ENCODE measurements around the gene ACKR3. TPM values are rescaled to one million over a fixed set of nuclear protein-coding genes. Genes with fewer than 3 reads are reported as not detected.

ACKR3 gene
- total RNA-seq, result 1 to 10 TPM; 5.4 to 6.4 TPM

DNA sequence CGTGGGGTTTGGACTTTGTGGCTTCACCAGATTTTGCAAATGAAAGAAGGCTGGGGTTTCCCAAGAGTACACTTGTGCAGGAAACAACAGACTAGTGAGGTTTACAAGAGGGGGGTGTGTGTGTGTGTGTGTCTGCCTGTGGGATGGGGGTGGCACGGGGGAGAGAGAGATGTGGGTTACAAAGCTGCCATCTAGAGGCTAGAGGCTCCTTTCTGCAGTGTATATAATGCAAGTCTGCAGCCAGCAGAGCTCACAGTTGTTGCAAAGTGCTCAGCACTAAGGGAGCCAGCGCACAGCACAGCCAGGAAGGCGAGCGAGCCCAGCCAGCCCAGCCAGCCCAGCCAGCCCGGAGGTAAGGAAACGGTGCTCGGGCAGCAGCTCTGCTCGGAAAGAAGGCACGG lies at the start of gene ACKR3:
TSS of gene ACKR3 (plus strand) at position 253 of the 401 bp plus-strand sequence. CDS start 10,641 bp downstream, outside the sequence.
- peaks cover 35% of the 10 kb centered on the region for H3K4me1 Mint-ChIP-seq
- H3K27ac Mint-ChIP-seq, result peak within 1 kb of the TSS; percentile 38
- ChIA-PET CTCF (interaction anchor here (0.7 to 3.1 kb wide), 9 partner anchors 9 to 499 kb away, joined by 3 to 37 read pairs (median 3); no protein-coding TSS in a partner anchor), POLR2A (no interaction called here)
- no peaks in the 10 kb centered on the region for H3K9me3 Mint-ChIP-seq
- H3K4me3 Mint-ChIP-seq, result peak within 1 kb of the TSS; percentile 26
- H3K27me3 Mint-ChIP-seq, result peaks cover 3% of the 10 kb centered on the region
- DNase-seq, result peak; percentile 85
- H3K36me3 Mint-ChIP-seq (ENCODE audit: low read depth), result peaks cover 7% of the 10 kb centered on the region

DNA sequence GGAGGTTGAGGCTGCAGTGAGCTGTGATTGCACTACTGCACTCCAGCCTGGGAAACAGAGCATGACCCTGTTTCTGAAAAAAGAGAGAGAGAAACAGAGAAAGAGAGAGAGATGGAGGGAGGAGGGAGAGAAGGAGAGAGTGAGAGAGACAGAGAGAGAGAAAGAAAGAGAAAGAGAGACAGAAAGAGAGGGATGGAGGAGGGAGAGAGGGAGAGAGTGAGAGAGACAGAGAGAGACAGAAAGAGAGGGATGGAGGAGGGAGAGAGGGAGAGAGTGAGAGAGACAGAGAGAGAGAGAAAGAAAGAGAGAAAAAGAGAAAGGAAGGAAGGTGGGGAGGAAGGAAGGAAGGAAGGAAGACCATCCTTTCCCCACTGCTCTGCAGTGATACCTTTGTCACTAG lies 48.1 kb upstream of the ACKR3 start:
- ChIA-PET POLR2A (no interaction called here), CTCF (no interaction called here)
- DNase-seq, result no peak
- Mint-ChIP-seq H3K4me1 (no peaks in the 10 kb centered on the region), H3K4me3 (no peak overlapping the region), H3K36me3 (ENCODE audit: low read depth) (no peaks in the 10 kb centered on the region), H3K27me3 (peaks cover 33% of the 10 kb centered on the region), H3K27ac (no peak overlapping the region), H3K9me3 (no peaks in the 10 kb centered on the region)

DNA sequence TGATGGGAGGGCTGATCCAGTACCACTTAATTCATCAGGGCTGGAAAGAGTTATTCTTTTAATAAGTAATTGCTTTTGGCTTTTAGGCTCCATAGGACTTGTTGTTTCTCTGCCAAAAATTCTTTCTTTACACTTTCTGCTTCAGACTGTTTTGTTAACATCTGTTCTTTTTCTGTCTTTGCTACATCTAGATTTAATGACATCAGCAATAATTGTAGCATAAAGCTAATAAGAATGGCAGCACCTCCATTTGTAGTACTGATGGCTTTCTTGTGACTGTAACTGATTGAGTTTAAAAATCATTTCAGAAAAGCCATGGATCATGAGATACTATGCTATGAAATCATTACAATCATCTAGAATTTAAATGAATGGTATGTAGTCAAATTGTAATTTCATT lies 46.4 kb upstream of the ACKR3 start:
- H3K4me1 Mint-ChIP-seq, result no peaks in the 10 kb centered on the region
- no peak for DNase-seq
- no peaks in the 10 kb centered on the region for H3K36me3 Mint-ChIP-seq (ENCODE audit: low read depth)
- H3K27ac Mint-ChIP-seq, result no peak overlapping the region
- no peak overlapping the region for H3K4me3 Mint-ChIP-seq
- POLR2A ChIA-PET, result no interaction called here
- H3K9me3 Mint-ChIP-seq, result no peaks in the 10 kb centered on the region
- CTCF ChIA-PET, result interaction anchor here (1.2 to 1.6 kb wide), 2 partner anchors 10 to 25 kb away, joined by 3 to 10 read pairs; no protein-coding TSS in a partner anchor
- peaks cover 31% of the 10 kb centered on the region for H3K27me3 Mint-ChIP-seq

DNA sequence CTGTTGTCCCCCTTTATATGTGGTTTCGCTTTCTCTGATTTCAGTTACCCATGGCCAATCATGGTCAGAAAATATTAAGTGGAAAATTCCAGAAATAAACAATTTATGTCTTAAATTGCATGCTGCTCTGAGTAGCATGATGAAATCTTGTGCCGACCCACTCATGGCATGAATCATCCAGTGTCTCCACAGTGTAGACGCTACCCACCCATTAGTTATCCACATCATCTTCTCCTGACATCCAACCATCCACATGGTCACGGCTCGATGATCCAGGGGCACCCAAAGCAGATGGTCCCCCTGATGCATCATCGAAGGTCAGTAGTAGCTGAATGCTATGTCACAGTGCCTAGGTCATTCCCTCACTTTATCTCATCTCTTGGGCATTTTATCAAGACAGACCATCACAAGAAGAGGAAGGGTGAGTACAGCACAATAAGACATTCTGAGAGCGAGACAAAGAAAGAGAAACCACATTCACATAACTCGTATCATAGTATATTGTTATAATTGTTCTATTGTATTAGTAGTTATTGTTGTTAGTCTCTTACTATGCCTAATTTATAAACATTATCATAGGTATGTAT lies 44.1 kb upstream of the ACKR3 start:
- Mint-ChIP-seq H3K27me3 (peaks cover 22% of the 10 kb centered on the region), H3K4me1 (no peaks in the 10 kb centered on the region), H3K27ac (no peak overlapping the region), H3K4me3 (no peak overlapping the region), H3K9me3 (no peaks in the 10 kb centered on the region), H3K36me3 (ENCODE audit: low read depth) (no peaks in the 10 kb centered on the region)
- no peak for DNase-seq
- POLR2A ChIA-PET, result no interaction called here
- CTCF ChIA-PET, result no interaction called here

DNA sequence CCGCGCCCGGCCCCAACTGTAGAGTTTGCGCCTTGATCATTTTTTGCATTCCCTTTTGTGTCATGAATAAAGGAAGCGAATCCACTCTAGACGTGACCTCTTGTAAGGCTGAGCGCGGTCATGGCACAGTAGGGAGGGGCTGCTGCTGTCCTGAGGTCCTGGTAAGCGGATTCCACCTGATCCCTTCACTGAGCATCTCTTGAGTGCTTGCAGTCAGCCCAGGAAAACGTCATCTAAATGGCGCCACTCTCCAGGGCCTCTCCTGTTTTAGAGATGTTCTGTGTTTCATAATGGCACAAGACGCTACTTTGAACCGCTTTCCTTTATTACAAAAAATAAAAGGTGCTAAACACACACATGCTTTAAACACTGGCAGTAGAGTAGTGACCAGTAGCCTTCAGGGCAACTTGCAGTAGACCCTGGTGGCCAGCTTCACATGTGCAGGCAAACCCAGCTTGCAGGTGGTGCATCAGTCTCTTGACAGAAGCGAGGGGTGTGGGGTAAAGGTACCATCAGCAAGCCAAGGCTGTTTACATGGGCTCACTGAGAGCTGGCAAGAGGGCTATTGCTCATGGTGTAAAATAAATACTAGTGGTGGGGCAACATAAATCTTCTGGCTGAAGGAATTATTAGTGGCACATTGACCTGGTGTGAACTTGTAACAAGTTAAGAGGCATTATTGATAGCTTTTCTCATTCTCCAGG lies 43.0 kb upstream of the ACKR3 start:
- ChIA-PET CTCF (interaction anchor here (1.0 to 1.8 kb wide), 2 partner anchors 8 to 13 kb away, joined by 4 to 7 read pairs; no protein-coding TSS in a partner anchor), POLR2A (no interaction called here)
- Mint-ChIP-seq H3K36me3 (ENCODE audit: low read depth) (no peaks in the 10 kb centered on the region), H3K4me1 (no peaks in the 10 kb centered on the region), H3K27me3 (peaks cover 13% of the 10 kb centered on the region), H3K27ac (no peak overlapping the region), H3K4me3 (no peak overlapping the region), H3K9me3 (no peaks in the 10 kb centered on the region)
- DNase-seq, result no peak

DNA sequence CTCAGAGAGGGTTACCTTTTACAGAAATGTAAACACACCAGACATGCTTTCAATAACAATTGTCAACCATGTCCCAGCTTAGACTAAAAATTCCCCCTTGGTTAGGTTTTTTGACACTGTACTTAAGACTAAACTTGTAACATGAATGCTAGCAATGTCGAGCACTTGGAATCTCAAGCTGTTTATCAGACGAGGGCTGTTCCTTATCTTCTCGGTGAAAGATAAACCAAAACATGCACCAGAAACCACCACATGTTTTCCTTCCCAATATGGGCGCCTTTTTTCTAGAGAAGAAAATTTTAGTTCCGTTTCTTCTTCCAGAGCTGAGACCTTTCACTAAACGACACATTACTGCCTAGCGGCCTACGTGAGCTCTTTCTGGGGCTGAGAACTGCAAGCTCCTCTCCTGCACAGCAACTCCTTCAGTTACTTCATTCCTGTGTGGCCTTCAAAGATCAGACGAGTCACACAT lies 42.4 kb upstream of the ACKR3 start:
- CTCF ChIA-PET, result interaction anchor here (1.0 to 1.8 kb wide), 2 partner anchors 9 to 14 kb away, joined by 4 to 7 read pairs; no protein-coding TSS in a partner anchor
- Mint-ChIP-seq H3K9me3 (no peaks in the 10 kb centered on the region), H3K27ac (no peak overlapping the region), H3K4me1 (peaks cover 5% of the 10 kb centered on the region), H3K27me3 (peaks cover 12% of the 10 kb centered on the region), H3K4me3 (no peak overlapping the region), H3K36me3 (ENCODE audit: low read depth) (no peaks in the 10 kb centered on the region)
- DNase-seq, result no peak
- POLR2A ChIA-PET, result no interaction called here

DNA sequence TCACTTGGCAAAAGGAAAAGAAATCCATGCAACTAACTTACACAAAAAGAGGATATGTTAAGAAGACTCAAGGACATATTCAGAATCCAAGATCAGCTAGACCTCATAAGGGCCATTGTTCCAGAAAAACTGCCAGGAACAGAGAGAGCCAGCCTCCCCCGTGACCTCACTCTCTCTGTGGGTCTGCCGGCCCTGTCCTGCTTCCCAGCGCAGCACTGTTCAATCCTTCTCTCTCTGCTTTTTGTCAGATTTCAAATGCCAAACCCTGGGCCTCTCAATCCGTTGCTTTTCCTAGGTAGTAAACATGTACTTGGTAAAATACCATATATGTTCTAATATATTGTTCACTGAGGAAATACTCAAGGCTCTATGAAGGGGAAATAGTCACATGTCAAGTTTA lies 40.0 kb upstream of the ACKR3 start:
- POLR2A ChIA-PET, result interaction anchor here (0.6 kb wide), 1 partner anchor 1902 kb away, joined by 3 read pairs; no protein-coding TSS in a partner anchor
- H3K4me1 Mint-ChIP-seq, result peaks cover 5% of the 10 kb centered on the region

DNA sequence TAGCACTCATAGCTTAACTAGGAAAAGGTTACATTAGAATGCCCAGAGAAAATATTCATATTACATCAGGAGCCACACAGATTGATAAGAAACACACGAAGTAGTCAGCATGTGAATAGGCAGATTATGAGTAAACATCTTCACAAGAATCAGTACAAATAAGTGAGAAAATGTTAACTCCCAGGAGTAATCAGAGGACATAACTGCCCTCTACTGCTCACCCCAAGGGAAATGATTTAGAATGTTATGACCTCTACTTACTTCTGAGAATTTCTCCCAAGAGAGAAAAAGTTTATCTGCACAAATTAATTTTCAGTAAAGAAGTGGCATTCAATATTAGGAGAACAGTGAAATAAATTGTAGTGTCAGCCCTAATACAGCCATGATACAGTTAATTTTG lies 39.1 kb upstream of the ACKR3 start:
- POLR2A ChIA-PET, result no interaction called here
- peaks cover 3% of the 10 kb centered on the region for H3K27me3 Mint-ChIP-seq
- no peak overlapping the region for H3K4me3 Mint-ChIP-seq
- peaks cover 4% of the 10 kb centered on the region for H3K9me3 Mint-ChIP-seq
- CTCF ChIA-PET, result interaction anchor here (1.2 kb wide), 1 partner anchor 39 kb away, joined by 3 read pairs; the partner anchor contains the start of gene ACKR3
- peaks cover 6% of the 10 kb centered on the region for H3K4me1 Mint-ChIP-seq
- H3K27ac Mint-ChIP-seq, result no peak overlapping the region
- peaks cover 1% of the 10 kb centered on the region for H3K36me3 Mint-ChIP-seq (ENCODE audit: low read depth)
- DNase-seq, result no peak

More for the DNA sequence above, 40.0 kb upstream of the ACKR3 start:
- H3K27ac Mint-ChIP-seq, result no peak overlapping the region
- no peak overlapping the region for H3K4me3 Mint-ChIP-seq
- peaks cover 1% of the 10 kb centered on the region for H3K36me3 Mint-ChIP-seq (ENCODE audit: low read depth)
- no peaks in the 10 kb centered on the region for H3K9me3 Mint-ChIP-seq
- no peak for DNase-seq
- H3K27me3 Mint-ChIP-seq, result peaks cover 3% of the 10 kb centered on the region
- CTCF ChIA-PET, result interaction anchor here (1.2 kb wide), 1 partner anchor 39 kb away, joined by 3 read pairs; the partner anchor contains the start of gene ACKR3

DNA sequence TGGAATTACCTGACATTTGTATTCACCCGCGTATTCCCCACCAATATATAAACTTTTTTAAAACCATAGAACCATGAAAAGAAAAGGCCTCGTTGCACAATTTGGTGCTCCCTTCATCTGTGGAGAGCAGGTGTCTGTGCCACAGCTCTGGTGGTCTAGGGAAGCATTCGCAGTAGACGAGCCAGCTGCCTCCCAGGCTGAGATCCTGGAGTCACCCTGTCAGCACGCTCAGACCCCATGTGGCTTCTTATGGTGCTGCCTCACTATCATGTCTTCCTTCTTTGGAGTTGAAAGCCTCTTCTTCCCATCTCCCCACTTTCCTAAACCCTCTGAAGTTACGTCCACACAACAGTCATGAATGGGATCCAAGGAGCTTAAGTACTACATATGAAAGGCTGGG lies 38.4 kb upstream of the ACKR3 start:
- CTCF ChIA-PET, result interaction anchor here (0.6 kb wide), 1 partner anchor 19 kb away, joined by 4 read pairs; no protein-coding TSS in a partner anchor
- H3K4me1 Mint-ChIP-seq, result peaks cover 13% of the 10 kb centered on the region
- peaks cover 4% of the 10 kb centered on the region for H3K9me3 Mint-ChIP-seq
- H3K36me3 Mint-ChIP-seq (ENCODE audit: low read depth), result peaks cover 1% of the 10 kb centered on the region
- no peak for DNase-seq
- POLR2A ChIA-PET, result no interaction called here
- H3K27ac Mint-ChIP-seq, result no peak overlapping the region
- H3K4me3 Mint-ChIP-seq, result no peak overlapping the region
- peaks cover 3% of the 10 kb centered on the region for H3K27me3 Mint-ChIP-seq

DNA sequence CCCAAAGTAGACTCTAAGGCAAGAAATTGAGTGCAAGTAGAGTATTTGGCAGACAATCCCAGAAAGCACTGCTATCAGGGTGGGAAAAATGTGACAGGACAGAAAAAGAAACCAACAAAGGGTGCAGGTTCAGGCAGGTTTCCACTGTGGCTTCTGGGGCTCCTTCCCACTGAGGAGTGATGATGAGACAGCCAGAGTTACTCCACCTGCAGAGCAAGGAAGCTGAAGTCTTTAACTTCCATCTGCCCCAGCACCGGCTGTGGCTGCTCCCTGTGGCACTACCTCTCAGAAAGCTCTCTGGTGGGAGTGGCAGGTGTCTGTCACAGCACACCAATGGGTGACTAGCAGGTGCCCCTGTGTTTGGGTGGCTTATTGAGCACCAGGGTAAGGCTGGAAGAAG lies 37.6 kb upstream of the ACKR3 start:
- ChIA-PET POLR2A (no interaction called here), CTCF (no interaction called here)
- Mint-ChIP-seq H3K27ac (no peak overlapping the region), H3K9me3 (peaks cover 4% of the 10 kb centered on the region), H3K36me3 (ENCODE audit: low read depth) (peaks cover 1% of the 10 kb centered on the region), H3K4me1 (peaks cover 21% of the 10 kb centered on the region), H3K27me3 (peaks cover 3% of the 10 kb centered on the region), H3K4me3 (no peak overlapping the region)
- DNase-seq, result no peak

DNA sequence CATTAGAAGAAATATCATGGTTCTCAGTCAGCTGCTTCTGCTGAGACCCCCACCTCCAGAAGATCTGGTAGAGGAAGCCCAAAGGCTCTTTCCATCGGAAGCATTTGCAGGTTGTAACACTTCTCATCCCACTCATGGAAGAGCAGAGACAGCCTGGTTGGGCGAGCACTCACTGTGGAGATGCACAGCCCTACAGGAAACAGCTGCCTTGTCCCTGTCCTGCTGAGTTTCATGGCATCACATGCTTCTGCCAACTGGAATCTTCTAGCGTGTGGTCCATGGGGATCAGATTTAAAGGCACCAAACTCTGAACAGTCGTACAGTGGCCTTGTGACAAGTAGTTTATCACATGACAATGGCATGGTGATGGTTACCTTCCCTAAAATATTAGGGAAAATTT lies 36.3 kb upstream of the ACKR3 start:
- peaks cover 25% of the 10 kb centered on the region for H3K4me1 Mint-ChIP-seq
- ChIA-PET POLR2A (no interaction called here), CTCF (no interaction called here)
- no peak for DNase-seq
- peaks cover 8% of the 10 kb centered on the region for H3K36me3 Mint-ChIP-seq (ENCODE audit: low read depth)
- H3K27ac Mint-ChIP-seq, result no peak overlapping the region
- peaks cover 4% of the 10 kb centered on the region for H3K9me3 Mint-ChIP-seq
- H3K27me3 Mint-ChIP-seq, result peaks cover 3% of the 10 kb centered on the region
- H3K4me3 Mint-ChIP-seq, result no peak overlapping the region

DNA sequence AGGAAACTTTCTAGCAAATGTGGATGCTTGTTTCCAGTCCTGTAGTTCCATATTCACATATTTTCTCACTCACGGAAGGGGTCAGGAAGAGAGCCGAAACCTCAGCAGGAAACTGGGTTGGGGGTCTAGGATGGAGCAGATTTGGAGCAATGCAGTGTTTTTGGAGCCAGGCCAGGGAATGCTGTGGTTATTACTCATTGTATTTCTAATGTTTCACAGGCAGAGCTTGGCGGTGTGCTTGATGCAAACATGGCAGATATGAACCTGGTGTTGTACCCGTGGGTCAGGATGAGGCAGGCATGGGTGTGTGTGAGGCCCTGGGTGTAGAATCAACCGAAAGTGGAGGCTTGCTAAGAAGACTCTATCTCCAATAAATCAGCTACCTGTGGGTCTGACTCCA lies 34.6 kb upstream of the ACKR3 start:
- peaks cover 38% of the 10 kb centered on the region for H3K4me1 Mint-ChIP-seq
- DNase-seq, result no peak
- H3K9me3 Mint-ChIP-seq, result peaks cover 7% of the 10 kb centered on the region
- peaks cover 3% of the 10 kb centered on the region for H3K27me3 Mint-ChIP-seq
- POLR2A ChIA-PET, result no interaction called here
- no peak overlapping the region for H3K27ac Mint-ChIP-seq
- no peak overlapping the region for H3K4me3 Mint-ChIP-seq
- H3K36me3 Mint-ChIP-seq (ENCODE audit: low read depth), result peaks cover 18% of the 10 kb centered on the region
- CTCF ChIA-PET, result no interaction called here

DNA sequence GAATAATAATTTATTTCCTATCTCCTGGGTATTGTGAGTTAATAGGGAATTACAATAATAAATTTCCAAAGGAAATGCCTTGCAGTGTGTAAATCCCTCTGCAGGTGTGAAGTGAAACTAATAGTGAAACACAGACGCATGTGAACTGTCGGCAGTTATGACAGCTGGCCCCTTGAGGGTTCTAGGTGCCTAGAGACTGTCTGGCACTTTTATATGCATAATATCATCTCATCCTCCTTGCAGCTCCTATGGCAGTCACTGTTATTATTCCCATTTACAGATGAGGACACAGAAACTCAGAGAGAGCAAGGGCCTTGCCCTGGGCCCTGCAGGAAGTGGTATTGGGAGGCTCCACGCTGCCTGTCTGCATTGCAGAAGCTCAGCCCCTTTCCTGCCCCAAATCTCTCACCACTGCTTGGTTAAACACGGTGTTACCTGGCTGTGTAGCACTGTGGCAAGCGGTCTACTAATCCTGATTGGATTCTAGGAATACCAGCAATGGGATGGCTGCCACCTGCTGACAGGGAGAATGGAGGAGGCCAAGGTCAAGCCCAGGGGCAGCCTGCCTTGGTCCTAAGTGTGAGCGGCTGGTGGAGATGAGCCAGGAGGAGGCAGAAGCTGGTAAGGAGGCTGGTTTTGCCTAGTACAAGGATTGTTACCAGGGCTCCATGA lies 32.8 kb upstream of the ACKR3 start:
- H3K9me3 Mint-ChIP-seq, result peaks cover 14% of the 10 kb centered on the region
- peak overlapping the region; percentile 93 for H3K27ac Mint-ChIP-seq
- peaks cover 35% of the 10 kb centered on the region for H3K36me3 Mint-ChIP-seq (ENCODE audit: low read depth)
- H3K4me3 Mint-ChIP-seq, result peak overlapping the region; percentile 97
- CTCF ChIA-PET, result interaction anchor here (1.0 to 2.0 kb wide), 4 partner anchors 12 to 25 kb away, joined by 3 to 8 read pairs (median 4); no protein-coding TSS in a partner anchor
- H3K4me1 Mint-ChIP-seq, result peaks cover 53% of the 10 kb centered on the region
- peaks cover under 1% of the 10 kb centered on the region for H3K27me3 Mint-ChIP-seq
- DNase-seq, result peak; percentile 73
- POLR2A ChIA-PET, result interaction anchor here (0.9 to 1.1 kb wide), 2 partner anchors 9 to 27 kb away, joined by 3 to 6 read pairs; no protein-coding TSS in a partner anchor

Measured in activated CD4-positive, alpha-beta T cell treated with anti-CD3 and anti-CD28 coated beads, Interleukin-2, amount 10 ng/mL, durations not matched to agents 7 days and 5 days (primary cell).